SK-N-SH (cell line): ENCODE measurements around the gene NT5DC2.

Experiments used
- CHD2 ChIP-seq: fragments of 150-350 bp; IDR thresholded peaks from 2 replicates; pipeline ENCODE4 v1.6.1; 2018; ENCODE audit warnings: low read length; ENCODE audit not compliant: partially characterized antibody
- ELF1 ChIP-seq: IDR thresholded peaks from 2 replicates; pipeline ENCODE4 v1.4.0; 2012
- EP300 ChIP-seq, 2 experiments: IDR thresholded peaks; 2 replicates each; pipeline versions ENCODE4 v1.4.0 to v1.6.1; 2012; ENCODE audit warnings: borderline replicate concordance in 1 of 2, low read depth in 1 of 2, low read length in 1 of 2
- JUND ChIP-seq: IDR thresholded peaks from 2 replicates; pipeline ENCODE4 v1.4.0; 2012
- MAX ChIP-seq: IDR thresholded peaks from 2 replicates; pipeline ENCODE4 v1.4.0; 2012; ENCODE audit warnings: low read depth
- MEF2A ChIP-seq: IDR thresholded peaks from 2 replicates; pipeline ENCODE4 v1.4.0; 2012; ENCODE audit warnings: low read depth, borderline replicate concordance
- POLR2AphosphoS5 ChIP-seq: IDR thresholded peaks from 2 replicates; pipeline ENCODE4 v1.6.1; 2012; ENCODE audit warnings: low read depth, low read length
- RXRA ChIP-seq: IDR thresholded peaks from 2 replicates; pipeline ENCODE4 v1.4.0; 2012; ENCODE audit warnings: low read depth, mild to moderate bottlenecking, borderline replicate concordance
- SIN3A ChIP-seq: IDR thresholded peaks from 2 replicates; pipeline ENCODE4 v1.6.1; 2012; ENCODE audit warnings: low read depth, mild to moderate bottlenecking, low read length, moderate library complexity, borderline replicate concordance
- YY1 ChIP-seq: IDR thresholded peaks from 2 replicates; pipeline ENCODE4 v1.4.0; 2012; ENCODE audit warnings: low read depth, mild to moderate bottlenecking
- TF ChIP-seq, protein P1 (sequence below): fragments of 200-600 bp; sonication (generic); IDR thresholded peaks from 2 replicates; pipeline ENCODE4 v1.6.1; 2017; ENCODE audit warnings: antibody characterized with exemption, mild to moderate bottlenecking, moderate library complexity
- TF ChIP-seq, protein P2 (sequence below): fragments of 150-350 bp; IDR thresholded peaks from 2 replicates; pipeline ENCODE4 v1.6.1; 2017; ENCODE audit warnings: antibody characterized with exemption, low read length, low read depth, borderline replicate concordance

DNA sequence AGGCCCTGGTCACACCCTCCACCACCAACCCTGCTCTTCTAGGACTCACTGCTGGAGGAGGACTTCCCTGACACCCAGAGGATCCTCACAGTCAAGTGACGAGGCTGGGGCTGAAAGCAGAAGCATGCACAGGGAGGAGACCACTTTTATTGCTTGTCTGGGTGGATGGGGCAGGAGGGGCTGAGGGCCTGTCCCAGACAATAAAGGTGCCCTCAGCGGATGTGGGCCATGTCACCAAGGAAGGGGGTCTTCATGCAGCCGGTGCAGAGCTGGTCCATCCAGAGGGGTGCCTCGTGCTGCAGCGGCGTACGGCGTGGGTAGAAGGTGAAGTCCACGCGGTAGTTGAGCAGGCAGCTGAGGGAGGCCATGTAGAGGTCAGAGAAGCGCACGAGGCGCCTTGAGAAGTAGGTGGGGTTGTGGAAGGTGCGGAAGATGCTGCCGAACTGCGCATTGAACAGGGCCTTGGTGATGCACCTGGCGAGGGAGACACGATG lies 9.4 kb downstream of the NT5DC2 start:
- TF ChIP-seq, protein P1, sequence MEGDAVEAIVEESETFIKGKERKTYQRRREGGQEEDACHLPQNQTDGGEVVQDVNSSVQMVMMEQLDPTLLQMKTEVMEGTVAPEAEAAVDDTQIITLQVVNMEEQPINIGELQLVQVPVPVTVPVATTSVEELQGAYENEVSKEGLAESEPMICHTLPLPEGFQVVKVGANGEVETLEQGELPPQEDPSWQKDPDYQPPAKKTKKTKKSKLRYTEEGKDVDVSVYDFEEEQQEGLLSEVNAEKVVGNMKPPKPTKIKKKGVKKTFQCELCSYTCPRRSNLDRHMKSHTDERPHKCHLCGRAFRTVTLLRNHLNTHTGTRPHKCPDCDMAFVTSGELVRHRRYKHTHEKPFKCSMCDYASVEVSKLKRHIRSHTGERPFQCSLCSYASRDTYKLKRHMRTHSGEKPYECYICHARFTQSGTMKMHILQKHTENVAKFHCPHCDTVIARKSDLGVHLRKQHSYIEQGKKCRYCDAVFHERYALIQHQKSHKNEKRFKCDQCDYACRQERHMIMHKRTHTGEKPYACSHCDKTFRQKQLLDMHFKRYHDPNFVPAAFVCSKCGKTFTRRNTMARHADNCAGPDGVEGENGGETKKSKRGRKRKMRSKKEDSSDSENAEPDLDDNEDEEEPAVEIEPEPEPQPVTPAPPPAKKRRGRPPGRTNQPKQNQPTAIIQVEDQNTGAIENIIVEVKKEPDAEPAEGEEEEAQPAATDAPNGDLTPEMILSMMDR, result no peak
- no peak for TF ChIP-seq MAX
- no peak for TF ChIP-seq POLR2AphosphoS5
- TF ChIP-seq EP300 (IDR thresholded peaks at IDR 0.05; ENCODE audit: borderline replicate concordance in 1 of 2, low read depth in 1 of 2, low read length in 1 of 2), result no peak
- TF ChIP-seq RXRA, result no peak
- TF ChIP-seq CHD2, result no peak
- no peak for TF ChIP-seq SIN3A
- TF ChIP-seq YY1, result no peak
- no peak for TF ChIP-seq ELF1
- no peak for TF ChIP-seq JUND
- TF ChIP-seq MEF2A, result no peak
- TF ChIP-seq, protein P2, sequence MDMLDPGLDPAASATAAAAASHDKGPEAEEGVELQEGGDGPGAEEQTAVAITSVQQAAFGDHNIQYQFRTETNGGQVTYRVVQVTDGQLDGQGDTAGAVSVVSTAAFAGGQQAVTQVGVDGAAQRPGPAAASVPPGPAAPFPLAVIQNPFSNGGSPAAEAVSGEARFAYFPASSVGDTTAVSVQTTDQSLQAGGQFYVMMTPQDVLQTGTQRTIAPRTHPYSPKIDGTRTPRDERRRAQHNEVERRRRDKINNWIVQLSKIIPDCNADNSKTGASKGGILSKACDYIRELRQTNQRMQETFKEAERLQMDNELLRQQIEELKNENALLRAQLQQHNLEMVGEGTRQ, result no peak
